Smooth muscle cell (in vitro differentiated cells): ENCODE measurements around the gene LSM14B. TPM values are rescaled to one million over a fixed set of nuclear protein-coding genes. Genes with fewer than 3 reads are reported as not detected.

Experiments
- DNase-seq: peaks from one replicate; lab custom pipeline; 2025; ENCODE audit not compliant: unreplicated experiment; lab: John Stamatoyannopoulos, UW
- H2AFZ ChIP-seq: fragments of 200-600 bp; sonication (generic); 2 replicates; pipeline ENCODE4 v1.6.0; 2016; ENCODE audit warnings: antibody characterized with exemption, low read depth, mild to moderate bottlenecking
- H3F3A ChIP-seq: fragments of 200-600 bp; sonication (generic); 2 replicates; pipeline ENCODE4 v1.6.0; 2017; ENCODE audit warnings: antibody characterized with exemption, low read depth
- H3K27ac ChIP-seq: fragments of 200-600 bp; sonication (generic); 2 replicates; pipeline ENCODE4 v1.5.1; 2016; ENCODE audit warnings: low read depth, mild to moderate bottlenecking
- H3K27me3 ChIP-seq: fragments of 200-600 bp; sonication (generic); 2 replicates; pipeline ENCODE4 v1.6.1; 2016; ENCODE audit warnings: low read depth, mild to moderate bottlenecking
- H3K36me3 ChIP-seq: fragments of 200-600 bp; sonication (generic); 2 replicates; pipeline ENCODE4 v1.5.1; 2016; ENCODE audit warnings: low read depth
- H3K4me1 ChIP-seq: fragments of 200-600 bp; sonication (generic); 2 replicates; pipeline ENCODE4 v1.5.1; 2016; ENCODE audit warnings: low read depth
- H3K4me2 ChIP-seq: fragments of 200-600 bp; sonication (generic); 2 replicates; pipeline ENCODE4 v1.6.0; 2016; ENCODE audit warnings: mild to moderate bottlenecking
- H3K4me3 ChIP-seq: fragments of 200-600 bp; sonication (generic); 2 replicates; pipeline ENCODE4 v1.5.1; 2016; ENCODE audit warnings: mild to moderate bottlenecking
- H3K79me2 ChIP-seq: fragments of 200-600 bp; sonication (generic); 2 replicates; pipeline ENCODE4 v1.6.0; 2016; ENCODE audit warnings: low read depth, mild to moderate bottlenecking
- H3K9ac ChIP-seq: fragments of 200-600 bp; sonication (generic); 2 replicates; pipeline ENCODE4 v1.6.0; 2016; ENCODE audit warnings: low read depth
- H3K9me3 ChIP-seq: fragments of 200-600 bp; sonication (generic); replicated peaks from 2 replicates; pipeline ENCODE4 v1.5.1; 2016; ENCODE audit warnings: low read depth
- H4K20me1 ChIP-seq: fragments of 200-600 bp; sonication (generic); 2 replicates; pipeline ENCODE4 v1.6.0; 2016; ENCODE audit warnings: low read depth
- CTCF ChIP-seq: fragments of 200-600 bp; sonication (generic); IDR thresholded peaks from 2 replicates; pipeline ENCODE4 v1.5.1; 2017; ENCODE audit warnings: borderline replicate concordance, mild to moderate bottlenecking, antibody characterized with exemption; ENCODE audit not compliant: insufficient read depth, poor library complexity, severe bottlenecking
- WGBS: methylation state at CpG from one replicate; pipeline ENCODE4 v1.1.7; 2016; ENCODE audit warnings: low lambda C conversion rate; 5-methylcytosine and 5-hydroxymethylcytosine counted together
- polyA plus RNA-seq: library from polyadenylated mRNA; unstranded; fragments of >200 nt; fragmentation: Nextera tagmentation; extraction: Ambion mirVana; gene quantifications from 2 replicates; pipeline ENCODE4 v1.2.1, GENCODE V29; 2016
- total RNA-seq: library from RNA; depleted of rRNA; stranded (reverse); fragments of >200 nt; gene quantifications from 2 replicates; pipeline ENCODE4 v1.2.3, GENCODE V29; 2014

The LSM14B gene
- total and polyA plus RNA-seq, 2 experiments from 2014 or later: 5.6 to 21.5 TPM

GRCh38 chr20:62178316-62179161, 56.3 kb downstream of the LSM14B start:
- peaks cover 12% of the 10 kb centered on the region for H3F3A ChIP-seq
- H3K9ac ChIP-seq: no peak overlapping the region
- H3K9me3 ChIP-seq: no peaks in the 10 kb centered on the region
- no peaks in the 10 kb centered on the region for H4K20me1 ChIP-seq
- no peaks in the 10 kb centered on the region for H3K36me3 ChIP-seq
- WGBS: 91% methylated on average over 19 of the region's 19 CpGs
- TF ChIP-seq CTCF: no peak
- no peak for DNase-seq
- H3K4me1 ChIP-seq: peaks cover 8% of the 10 kb centered on the region
- H3K27ac ChIP-seq: no peak overlapping the region
- H3K4me3 ChIP-seq: no peak overlapping the region
- no peak overlapping the region for H3K4me2 ChIP-seq
- H3K79me2 ChIP-seq: peaks cover 6% of the 10 kb centered on the region
- no peak overlapping the region for H2AFZ ChIP-seq
- H3K27me3 ChIP-seq: no peaks in the 10 kb centered on the region

GRCh38 chr20:62179162-62179504, 56.9 kb downstream of the LSM14B start:
- Histone ChIP-seq H3K4me1 (peaks cover 11% of the 10 kb centered on the region), H3K9me3 (no peaks in the 10 kb centered on the region), H3K27ac (no peak overlapping the region), H3K4me2 (no peak overlapping the region), H3K4me3 (no peak overlapping the region), H3K79me2 (peaks cover 12% of the 10 kb centered on the region), H2AFZ (no peak overlapping the region), H4K20me1 (no peaks in the 10 kb centered on the region), H3F3A (peaks cover 12% of the 10 kb centered on the region), H3K27me3 (no peaks in the 10 kb centered on the region), H3K9ac (no peak overlapping the region), H3K36me3 (no peaks in the 10 kb centered on the region)
- 97% methylated on average over 7 of the region's 14 CpGs for WGBS
- TF ChIP-seq CTCF: no peak
- no peak for DNase-seq

GRCh38 chr20:62181808-62182207, 59.5 kb downstream of the LSM14B start:
- peak overlapping the region; percentile 99 for H3K9ac ChIP-seq
- peaks cover 11% of the 10 kb centered on the region for H3K4me1 ChIP-seq
- H4K20me1 ChIP-seq: peaks cover 3% of the 10 kb centered on the region
- H3K9me3 ChIP-seq: no peaks in the 10 kb centered on the region
- H3K4me2 ChIP-seq: peak overlapping the region; percentile 100
- no peak overlapping the region for H2AFZ ChIP-seq
- H3K79me2 ChIP-seq: peaks cover 35% of the 10 kb centered on the region
- peak overlapping the region; percentile 86 for H3K27ac ChIP-seq
- H3K4me3 ChIP-seq: peak overlapping the region; percentile 87
- TF ChIP-seq CTCF: no peak
- H3F3A ChIP-seq: peaks cover 12% of the 10 kb centered on the region
- DNase-seq: no peak
- no peaks in the 10 kb centered on the region for H3K36me3 ChIP-seq
- 93% methylated on average over 2 of the region's 2 CpGs for WGBS
- H3K27me3 ChIP-seq: no peaks in the 10 kb centered on the region
